IMR-90 (cell line): ENCODE results near the gene DDHD1.

Source experiments
- CEBPB ChIP-seq: IDR thresholded peaks from 2 replicates; pipeline ENCODE4 v1.6.1; 2012; ENCODE audit warnings: low read depth, low read length, improper control_type of control experiment
- CHD1 ChIP-seq: IDR thresholded peaks from 2 replicates; pipeline ENCODE4 v1.6.1; 2012; ENCODE audit warnings: low read depth, low read length, improper control_type of control experiment
- MAFK ChIP-seq: IDR thresholded peaks from 2 replicates; pipeline ENCODE4 v1.6.1; 2012; ENCODE audit warnings: low read depth, low read length, improper control_type of control experiment
- NFE2L2 ChIP-seq: fragments of 150-350 bp; IDR thresholded peaks from 2 replicates; pipeline ENCODE4 v1.6.1; 2016; ENCODE audit warnings: low read depth, mild to moderate bottlenecking, low read length
- POLR2A ChIP-seq: IDR thresholded peaks from 2 replicates; pipeline ENCODE4 v1.6.1; 2012; ENCODE audit warnings: mild to moderate bottlenecking, low read depth, low read length
- RAD21 ChIP-seq: IDR thresholded peaks from 2 replicates; pipeline ENCODE4 v1.6.1; 2012; ENCODE audit warnings: low read length, improper control_type of control experiment
- RFX5 ChIP-seq: IDR thresholded peaks from 2 replicates; pipeline ENCODE4 v1.8.0; 2012; ENCODE audit warnings: low read depth, mild to moderate bottlenecking, low read length, moderate library complexity
- SMC3 ChIP-seq: fragments of 150-350 bp; IDR thresholded peaks from 2 replicates; pipeline ENCODE4 v1.6.1; 2016; ENCODE audit warnings: low read depth, mild to moderate bottlenecking, antibody characterized with exemption, low read length, moderate library complexity
- TF ChIP-seq, protein P1 (sequence below): conservative IDR thresholded peaks from 2 replicates; pipeline ENCODE4 v1.5.1; 2012; ENCODE audit warnings: mild to moderate bottlenecking, low read depth, low read length, improper control_type of control experiment
- TF ChIP-seq, protein P2 (sequence below): fragments of 150-350 bp; IDR thresholded peaks from 2 replicates; pipeline ENCODE4 v1.6.1; 2017; ENCODE audit warnings: mild to moderate bottlenecking, antibody characterized with exemption, low read length, low read depth
- TF ChIP-seq, protein P3 (sequence below): fragments of 150-350 bp; IDR thresholded peaks from 2 replicates; pipeline ENCODE4 v1.6.1; 2016; ENCODE audit warnings: low read depth, mild to moderate bottlenecking, low read length, moderate library complexity, borderline replicate concordance

DNA sequence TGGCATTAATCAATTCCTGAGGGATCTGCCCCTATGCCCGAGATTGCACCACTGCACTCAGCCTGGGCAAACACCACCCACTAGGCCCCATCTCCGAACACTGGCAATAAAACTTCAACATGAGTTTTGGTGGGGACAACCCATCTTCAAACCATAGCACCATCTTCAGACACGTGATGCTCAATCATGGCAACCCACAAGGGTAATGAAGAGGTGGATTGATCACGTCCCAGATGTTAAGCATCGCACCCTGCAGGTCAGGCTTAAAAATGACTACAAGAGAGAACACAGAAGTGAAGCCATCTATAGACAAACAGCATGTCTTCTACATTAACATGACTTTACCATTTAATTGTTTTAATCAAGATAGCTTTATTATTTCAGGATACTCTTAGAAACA is 42.8 kb upstream of the DDHD1 start:
- TF ChIP-seq SMC3 (no peak), RAD21 (no peak), CHD1 (no peak), CEBPB (no peak), RFX5 (no peak), MAFK (no peak), POLR2A (no peak), NFE2L2 (no peak)
- TF ChIP-seq, protein P1, sequence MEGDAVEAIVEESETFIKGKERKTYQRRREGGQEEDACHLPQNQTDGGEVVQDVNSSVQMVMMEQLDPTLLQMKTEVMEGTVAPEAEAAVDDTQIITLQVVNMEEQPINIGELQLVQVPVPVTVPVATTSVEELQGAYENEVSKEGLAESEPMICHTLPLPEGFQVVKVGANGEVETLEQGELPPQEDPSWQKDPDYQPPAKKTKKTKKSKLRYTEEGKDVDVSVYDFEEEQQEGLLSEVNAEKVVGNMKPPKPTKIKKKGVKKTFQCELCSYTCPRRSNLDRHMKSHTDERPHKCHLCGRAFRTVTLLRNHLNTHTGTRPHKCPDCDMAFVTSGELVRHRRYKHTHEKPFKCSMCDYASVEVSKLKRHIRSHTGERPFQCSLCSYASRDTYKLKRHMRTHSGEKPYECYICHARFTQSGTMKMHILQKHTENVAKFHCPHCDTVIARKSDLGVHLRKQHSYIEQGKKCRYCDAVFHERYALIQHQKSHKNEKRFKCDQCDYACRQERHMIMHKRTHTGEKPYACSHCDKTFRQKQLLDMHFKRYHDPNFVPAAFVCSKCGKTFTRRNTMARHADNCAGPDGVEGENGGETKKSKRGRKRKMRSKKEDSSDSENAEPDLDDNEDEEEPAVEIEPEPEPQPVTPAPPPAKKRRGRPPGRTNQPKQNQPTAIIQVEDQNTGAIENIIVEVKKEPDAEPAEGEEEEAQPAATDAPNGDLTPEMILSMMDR, result no peak
- TF ChIP-seq, protein P2, sequence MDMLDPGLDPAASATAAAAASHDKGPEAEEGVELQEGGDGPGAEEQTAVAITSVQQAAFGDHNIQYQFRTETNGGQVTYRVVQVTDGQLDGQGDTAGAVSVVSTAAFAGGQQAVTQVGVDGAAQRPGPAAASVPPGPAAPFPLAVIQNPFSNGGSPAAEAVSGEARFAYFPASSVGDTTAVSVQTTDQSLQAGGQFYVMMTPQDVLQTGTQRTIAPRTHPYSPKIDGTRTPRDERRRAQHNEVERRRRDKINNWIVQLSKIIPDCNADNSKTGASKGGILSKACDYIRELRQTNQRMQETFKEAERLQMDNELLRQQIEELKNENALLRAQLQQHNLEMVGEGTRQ, result no peak
- TF ChIP-seq, protein P3, sequence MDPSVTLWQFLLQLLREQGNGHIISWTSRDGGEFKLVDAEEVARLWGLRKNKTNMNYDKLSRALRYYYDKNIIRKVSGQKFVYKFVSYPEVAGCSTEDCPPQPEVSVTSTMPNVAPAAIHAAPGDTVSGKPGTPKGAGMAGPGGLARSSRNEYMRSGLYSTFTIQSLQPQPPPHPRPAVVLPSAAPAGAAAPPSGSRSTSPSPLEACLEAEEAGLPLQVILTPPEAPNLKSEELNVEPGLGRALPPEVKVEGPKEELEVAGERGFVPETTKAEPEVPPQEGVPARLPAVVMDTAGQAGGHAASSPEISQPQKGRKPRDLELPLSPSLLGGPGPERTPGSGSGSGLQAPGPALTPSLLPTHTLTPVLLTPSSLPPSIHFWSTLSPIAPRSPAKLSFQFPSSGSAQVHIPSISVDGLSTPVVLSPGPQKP, result no peak
